HG02840 (cell line): ENCODE data around the gene DHRS9.

Source experiments
- ATAC-seq: cut with Tn5 transposase; IDR thresholded peaks from one replicate; pipeline ENCODE4 v1.9.1; 2021; ENCODE audit warnings: mild to moderate bottlenecking, moderate library complexity, moderate number of reproducible peaks; ENCODE audit not compliant: unreplicated experiment, low FRiP score

Gene DHRS9

DNA sequence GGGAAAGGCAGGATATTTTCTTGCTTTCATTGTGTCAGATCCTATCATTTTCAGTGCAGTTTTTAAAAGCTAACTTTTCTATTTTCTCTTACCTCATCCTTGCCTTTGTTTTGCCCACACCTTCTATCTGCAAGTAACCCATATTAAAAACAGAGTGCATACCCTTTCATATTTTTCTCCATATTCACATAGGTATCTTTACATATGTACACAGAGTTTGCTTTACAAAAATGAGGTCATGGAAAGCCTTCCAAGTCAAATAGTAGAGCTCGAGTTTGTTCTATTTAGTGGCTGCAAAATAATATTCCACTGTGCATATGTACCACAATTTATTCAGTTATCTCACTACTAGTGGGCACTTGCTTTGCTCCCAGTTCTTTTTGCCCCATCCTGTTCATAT, 3.9 kb upstream of the DHRS9 start:
- ATAC-seq, result no peak

DNA sequence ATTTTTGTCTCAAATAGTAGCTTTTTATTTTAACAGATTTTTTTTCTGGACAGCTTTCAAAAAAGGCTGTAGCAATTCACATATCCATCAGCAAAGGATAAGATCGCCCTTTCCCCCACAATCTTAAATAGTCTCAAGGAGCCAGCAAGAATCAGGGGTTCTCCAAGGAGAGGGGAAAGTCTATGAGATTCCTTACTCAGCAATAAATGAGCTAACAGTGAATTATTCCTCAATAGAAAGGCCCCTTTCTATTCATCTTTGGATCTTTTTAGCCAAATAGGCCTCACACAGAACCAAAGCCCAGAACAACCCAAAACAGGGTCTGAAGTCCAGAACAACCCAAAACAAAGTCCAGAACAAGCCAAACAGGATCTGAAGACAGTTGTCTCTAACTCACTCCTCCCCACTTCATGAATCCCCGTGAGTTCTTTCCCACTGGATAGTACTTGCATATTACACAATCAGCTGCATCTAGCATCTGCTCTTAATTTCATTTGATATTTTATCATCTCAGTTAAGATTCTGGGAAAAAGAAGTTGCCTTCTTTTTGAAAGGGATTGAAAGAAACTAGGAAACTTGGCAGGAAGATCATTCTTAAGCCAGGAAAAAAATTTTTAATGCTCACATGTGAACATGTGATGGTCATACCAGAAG, 3.4 kb upstream of the DHRS9 start:
- ATAC-seq, result no peak

DNA sequence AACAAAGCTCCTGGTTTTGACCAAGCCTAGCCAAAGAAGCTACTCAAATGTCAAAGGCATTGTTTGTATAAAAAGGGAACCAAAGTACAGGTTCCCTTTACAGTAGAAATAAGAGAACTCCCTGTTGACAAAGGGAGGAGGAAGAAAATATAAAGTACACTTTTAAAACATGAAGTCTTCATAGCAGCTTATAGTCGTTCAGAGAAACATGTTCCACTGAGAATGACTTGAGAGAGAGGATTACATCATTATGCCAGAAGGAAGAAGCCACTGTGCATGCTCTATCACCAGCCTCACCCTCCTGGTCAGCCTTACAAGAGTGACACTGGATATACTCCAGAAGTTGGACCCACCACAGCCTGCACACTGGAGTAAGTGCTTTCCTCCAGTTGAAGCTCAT, 2.5 kb upstream of the DHRS9 start:
- ATAC-seq, result no peak

DNA sequence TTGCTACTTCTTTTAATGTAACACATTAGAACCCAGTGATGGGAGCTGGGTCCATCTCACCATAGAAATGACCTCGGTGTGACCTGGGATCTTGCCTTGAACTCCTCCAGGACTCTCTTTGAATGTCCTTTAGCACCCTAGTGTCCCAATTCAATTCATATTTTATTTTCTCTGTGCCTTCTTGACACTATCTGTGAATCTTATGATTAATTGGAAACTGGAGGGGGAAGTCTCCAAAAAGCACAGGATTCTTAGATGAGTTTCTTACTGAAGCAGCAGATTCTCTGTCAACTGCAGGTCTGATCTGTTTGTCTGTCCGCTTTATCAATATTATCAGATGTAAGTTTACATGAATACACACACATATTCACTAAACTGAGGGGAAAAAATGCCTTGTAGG, 470 bp downstream of the DHRS9 start:
- no peak for ATAC-seq

DNA sequence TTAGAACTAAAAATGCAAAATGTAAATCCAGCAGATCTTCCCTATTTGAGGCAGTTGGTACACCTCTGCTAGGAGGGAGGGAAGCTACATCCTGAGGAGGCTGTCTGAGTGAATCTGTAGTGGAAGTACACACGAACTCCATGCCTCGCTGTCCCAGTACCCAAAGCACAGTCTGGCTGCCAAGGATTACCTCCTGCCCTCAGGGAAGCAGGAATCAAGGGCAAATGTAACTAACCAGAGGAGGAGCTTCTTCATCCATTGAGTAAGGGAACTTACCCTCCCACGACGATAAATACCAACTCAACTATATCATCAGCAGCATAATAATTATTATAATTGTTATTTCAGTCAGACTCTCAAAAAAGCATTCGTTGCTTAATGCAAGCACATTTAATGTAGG, 2.1 kb downstream of the DHRS9 start:
- ATAC-seq, result no peak

DNA sequence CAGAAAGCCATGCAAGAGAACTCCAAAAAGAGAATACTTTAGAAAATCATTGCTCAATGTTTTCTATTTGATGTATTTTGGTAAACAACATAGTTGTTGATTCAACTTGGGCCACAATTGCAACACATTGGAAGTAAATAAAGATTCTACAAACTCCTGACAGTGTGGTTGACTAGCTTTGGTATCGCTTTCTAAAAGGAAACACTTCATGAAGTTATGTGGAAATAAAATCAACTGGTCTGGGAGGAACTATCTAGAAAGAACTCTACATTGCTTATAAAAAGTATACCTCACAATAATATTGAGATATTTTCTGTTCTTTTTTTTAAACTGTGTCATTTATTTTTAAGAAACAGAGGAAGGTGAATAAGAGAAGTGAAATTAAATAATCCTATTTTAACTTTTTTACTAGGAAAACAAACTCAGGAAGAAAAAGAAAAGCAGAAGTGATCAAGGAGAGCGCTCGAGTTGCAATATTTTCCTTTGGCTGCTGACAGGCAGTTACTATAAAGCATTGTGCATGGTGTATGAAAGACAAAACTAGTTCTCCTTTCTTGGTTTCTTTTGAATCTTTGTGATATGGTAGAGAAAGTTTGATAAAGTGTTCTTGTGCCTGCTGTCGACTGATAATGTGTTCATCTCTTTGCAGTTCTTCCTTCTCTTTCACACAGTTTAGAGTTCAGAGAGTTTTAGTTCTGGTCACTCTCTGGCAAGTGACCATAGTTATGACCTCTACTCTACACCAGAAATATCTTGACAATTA, 3.0 kb downstream of the DHRS9 start:
- ATAC-seq, result peak; percentile 55

DNA sequence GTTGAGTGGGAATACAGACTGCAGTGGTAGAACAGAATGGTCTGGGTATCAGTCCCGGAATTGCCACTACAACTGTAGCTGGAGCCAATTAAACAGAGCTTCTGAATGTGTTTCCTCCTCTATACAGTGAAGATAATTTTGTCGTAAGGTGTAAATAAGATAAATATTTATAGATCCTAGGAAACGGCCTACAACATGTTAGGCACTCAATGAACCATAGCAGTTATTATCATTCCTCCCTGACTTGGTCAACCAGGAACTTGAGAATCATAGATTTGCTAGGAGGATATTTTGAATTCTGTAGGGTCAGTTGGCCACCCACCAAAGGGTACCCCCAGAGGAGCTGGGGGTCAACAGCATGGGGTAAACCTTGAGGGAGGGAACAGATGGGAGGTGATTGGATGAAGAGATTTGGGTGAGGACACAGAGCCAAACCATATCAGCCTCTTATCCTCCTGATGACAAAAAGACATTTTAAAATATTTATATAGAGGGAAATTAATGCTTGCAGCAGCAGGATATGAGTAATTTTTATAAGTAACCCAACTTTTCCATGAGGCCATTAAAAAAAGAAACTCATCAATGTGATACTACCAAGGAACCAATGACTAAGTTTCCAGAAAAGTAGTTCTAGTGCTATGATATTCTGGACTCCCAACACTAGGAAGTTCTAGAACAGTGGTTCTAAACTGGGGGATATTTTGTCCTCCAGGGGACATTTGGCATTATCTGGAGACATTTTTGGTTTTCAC, 4.0 kb downstream of the DHRS9 start:
- no peak for ATAC-seq

DNA sequence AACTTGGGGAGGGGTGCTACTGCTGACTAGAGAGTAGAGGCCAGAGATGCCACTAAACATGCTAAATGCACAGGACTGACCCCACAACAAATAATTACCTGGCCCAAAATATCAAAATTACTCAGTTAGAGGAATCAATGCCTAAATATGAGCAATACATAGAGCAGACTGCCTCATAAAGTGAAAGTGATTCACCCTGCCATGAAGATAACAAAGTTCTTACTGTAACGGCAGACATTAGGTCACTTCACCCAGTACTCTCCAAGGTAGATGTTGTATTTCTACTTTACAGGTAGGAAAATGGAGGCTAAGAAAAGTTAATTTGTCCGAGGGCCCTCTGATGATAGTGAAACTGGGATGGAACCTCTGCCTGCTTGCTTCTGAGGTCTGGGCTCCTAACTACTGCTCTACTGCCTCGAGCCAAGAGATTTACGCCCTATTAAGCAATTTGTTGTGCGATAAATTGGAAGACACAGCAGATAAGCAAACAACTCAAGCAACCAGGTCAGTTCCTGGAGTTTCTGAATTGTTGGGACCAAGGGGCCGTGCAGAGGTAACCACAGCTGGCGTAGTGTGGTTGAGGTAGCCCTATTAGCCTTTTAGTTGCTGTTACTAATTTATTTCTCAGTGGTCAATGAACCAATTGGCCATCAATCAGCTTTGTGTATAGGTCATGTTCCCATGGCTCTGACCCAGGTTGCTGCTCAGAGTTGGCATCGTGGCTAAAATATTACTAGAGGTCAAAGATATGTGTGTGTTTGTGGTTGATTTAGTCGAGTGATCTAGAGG, 4.8 kb downstream of the DHRS9 start:
- no peak for ATAC-seq

DNA sequence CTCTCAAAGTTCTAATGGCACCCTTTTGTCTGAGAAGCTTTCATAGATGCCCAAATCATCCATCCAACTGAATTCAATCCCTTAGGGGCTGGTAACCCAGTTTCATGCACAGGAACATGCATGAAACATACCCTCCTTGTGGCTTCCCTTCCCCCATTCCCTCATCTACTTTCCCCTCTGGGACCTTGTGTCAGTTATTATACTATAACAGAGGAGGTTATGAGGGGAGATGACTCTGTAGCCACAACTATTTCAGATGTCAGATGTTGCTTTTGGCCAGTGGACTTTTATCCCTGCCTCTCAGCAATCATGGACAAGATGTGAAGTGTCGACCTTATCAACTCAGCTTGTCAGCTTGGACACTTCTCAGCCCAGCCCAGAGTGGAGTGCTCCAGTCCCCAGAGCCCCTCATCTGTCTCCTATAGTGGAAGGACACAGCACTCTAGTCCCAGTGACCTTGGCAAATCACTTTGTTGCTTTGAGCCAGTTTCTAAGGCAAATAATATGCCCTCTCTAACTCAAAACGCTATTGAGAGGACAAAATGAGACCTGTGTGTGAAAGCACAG, 8.4 kb downstream of the DHRS9 start:
- no peak for ATAC-seq

DNA sequence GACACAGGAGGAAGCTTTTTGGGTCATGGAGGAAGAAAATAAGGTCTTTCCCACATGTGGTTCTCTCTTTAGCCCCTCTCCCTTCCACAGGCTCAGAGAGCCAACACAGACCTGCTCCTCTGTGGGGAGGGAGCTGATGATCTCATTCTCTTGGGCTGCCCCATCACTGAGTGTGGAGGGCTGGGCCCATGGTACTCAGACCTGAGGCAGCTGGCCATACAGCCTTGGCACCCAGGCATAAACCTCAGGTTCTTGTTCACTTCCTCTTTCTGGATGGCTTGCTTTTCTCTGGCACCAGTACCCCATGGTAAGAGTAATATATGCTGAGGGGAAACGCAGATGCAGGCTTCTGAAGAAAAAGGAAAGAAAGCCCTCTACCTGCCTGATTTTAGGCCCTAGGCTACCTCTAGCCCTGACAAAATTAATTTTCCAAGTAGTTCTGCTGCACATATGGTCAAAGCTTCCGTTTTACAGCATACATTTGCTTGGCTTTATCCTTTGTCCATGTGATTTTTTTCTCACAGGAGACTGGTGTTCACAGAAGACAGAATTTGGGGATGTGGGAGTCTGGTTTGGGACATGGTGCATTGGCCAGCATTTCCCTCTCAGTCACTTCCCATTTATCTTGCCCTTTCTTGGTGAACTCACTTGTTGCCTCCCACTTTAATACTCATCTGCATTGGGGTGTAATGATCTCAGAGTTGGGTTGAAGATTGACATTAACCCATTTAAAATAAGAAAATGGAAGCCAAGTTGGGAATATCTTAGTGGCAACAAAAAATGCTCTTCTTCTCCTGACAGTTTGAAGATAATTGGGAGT, 11.1 kb downstream of the DHRS9 start:
- no peak for ATAC-seq

DNA sequence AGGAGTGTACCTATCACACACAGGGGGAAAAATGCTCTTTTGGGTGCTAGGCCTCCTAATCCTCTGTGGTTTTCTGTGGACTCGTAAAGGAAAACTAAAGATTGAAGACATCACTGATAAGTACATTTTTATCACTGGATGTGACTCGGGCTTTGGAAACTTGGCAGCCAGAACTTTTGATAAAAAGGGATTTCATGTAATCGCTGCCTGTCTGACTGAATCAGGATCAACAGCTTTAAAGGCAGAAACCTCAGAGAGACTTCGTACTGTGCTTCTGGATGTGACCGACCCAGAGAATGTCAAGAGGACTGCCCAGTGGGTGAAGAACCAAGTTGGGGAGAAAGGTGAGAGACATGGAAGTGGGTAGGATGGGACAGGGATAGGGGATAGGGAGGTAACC, 12.2 kb downstream of the DHRS9 start:
- no peak for ATAC-seq

DNA sequence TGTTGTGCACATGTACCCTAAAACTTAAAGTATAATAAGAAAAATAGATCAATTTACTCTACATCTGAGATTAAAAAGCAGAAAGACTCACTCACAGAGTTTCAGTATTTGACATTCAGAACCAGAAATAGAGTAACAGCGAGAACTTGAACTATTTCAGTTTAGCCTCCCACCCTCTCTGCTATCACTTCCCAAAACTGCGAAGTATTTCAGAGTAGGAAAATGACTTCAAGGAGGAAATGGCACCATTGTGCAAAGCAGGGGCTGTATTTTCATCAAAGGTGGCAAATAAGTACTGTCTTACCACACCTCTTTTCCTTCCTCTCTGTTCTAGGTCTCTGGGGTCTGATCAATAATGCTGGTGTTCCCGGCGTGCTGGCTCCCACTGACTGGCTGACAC, 13.6 kb downstream of the DHRS9 start:
- ATAC-seq, result peak; percentile 50

DNA sequence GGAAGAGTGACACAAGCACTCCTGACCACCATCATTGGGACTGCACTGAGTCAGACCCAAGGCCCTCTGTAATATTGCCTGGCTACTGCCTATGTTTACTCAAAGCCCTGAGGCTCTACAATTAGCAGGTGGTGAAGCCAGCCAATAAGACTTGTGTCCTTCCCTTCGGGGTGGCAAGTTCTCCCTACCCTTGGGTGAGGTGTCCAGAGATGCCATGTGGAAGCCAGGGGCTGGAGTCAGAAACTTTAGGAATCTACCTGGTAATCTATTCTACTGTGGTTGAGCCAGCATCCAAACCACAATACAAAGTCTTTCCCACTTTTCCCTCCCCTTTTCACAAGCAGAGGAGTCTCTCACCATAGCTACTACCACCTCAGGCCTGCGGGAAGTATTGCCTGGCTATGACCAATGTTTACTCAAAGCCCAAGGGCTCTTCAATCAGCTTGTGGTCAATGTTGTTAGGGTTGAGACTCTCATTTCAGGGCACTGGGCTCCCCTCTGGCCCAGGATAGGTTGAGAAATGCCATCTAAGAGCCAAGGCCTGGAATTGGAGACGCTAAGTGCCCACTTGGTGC, 17.6 kb downstream of the DHRS9 start:
- no peak for ATAC-seq

DNA sequence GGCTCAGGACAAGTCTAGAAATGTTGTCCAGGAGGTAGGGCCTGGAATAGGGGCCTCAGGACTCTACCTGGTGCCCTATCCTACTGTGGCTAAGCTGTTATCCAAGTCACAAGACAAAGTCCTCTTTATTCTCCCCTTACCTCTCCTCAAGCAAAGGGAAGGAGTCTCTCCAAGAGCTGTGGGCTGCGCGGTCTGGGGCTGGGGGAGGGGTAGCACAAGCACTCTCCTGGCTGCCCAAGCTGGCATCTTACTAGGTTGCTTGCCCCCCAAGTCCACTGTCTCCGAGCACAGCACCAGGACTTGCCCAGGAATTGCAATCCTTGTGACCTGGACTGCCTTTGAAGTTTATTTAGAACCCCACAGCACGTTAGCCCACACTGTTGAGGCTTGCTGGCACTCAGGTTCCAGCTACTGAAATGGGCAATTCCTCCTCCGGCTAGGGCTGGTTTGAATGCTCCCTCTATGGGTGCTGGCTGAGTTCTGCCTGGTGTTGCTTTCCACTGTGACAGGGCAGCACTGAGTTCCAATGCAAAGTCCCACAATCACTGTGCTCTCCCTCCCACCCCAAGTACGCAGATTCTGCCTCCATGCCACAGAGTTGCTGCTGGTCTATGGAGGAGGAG, 18.5 kb downstream of the DHRS9 start:
- ATAC-seq, result no peak

DNA sequence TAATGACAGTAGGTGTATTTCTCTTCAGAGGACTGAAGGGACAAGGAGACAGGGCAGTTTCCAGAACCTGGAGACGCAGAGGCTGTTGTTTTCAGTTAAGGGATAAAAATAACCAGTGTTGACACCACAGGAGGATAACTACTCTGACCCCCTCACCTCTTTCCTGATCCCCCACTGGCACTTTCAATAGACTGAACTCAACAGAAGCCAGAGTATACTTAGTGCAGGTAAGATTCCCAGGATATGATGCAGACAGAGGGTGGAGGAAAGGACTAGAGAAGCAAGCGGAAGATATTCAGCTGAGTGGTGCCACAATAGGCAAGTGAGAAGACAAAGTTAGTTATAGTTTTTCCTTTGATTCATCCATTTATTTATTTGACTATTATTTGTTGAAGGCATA, 19.8 kb downstream of the DHRS9 start:
- ATAC-seq, result no peak

DNA sequence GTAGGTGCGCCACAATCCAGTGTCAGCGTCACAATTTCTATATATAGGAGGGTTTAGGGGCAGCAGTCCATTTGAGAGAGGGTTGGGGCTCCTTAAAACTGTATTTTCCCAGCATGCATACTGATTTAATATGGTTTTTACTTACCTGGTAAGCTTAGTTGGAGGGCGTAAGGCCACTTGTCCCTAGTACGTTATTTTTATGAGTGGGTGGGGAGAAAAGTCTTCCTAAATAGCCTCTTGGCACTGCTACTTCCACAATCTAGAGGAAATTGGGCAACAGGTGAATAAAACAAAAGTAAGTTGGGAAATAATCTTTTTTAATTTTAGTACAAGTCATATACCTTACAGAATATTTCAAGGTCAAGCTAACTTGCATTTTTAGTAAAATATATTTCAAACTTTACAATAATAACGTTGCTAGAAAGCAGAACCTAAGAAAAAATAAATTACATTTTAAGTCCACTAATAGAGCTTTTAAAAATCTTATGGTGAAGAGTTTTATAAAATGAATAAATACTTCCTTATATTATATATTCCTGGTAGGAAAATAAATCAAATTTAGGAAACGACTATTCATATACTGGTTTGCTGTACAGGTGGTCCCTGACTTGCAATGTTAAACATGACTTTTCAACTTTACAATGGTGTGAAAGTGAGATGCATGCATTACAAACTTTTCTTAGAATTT, 20.9 kb downstream of the DHRS9 start:
- ATAC-seq, result no peak

DNA sequence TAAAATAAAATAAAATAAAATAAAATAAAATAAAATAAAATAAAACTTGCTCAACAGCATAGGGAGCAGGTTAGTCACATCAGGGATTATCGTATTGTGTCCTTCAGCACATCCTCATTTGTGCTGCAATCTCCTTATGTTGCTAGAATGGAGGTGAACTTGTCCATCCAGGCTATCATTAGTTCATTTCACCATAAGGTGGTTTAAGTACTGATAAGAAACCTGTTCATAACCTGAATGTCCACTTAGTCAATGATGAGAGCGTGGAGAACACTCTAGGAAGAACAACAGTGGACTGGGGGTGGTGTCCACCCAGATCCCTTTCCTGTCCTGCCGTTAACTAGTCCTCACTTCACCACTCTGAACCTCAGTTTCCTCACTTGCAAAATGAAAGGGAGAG, 21.9 kb downstream of the DHRS9 start:
- no peak for ATAC-seq

DNA sequence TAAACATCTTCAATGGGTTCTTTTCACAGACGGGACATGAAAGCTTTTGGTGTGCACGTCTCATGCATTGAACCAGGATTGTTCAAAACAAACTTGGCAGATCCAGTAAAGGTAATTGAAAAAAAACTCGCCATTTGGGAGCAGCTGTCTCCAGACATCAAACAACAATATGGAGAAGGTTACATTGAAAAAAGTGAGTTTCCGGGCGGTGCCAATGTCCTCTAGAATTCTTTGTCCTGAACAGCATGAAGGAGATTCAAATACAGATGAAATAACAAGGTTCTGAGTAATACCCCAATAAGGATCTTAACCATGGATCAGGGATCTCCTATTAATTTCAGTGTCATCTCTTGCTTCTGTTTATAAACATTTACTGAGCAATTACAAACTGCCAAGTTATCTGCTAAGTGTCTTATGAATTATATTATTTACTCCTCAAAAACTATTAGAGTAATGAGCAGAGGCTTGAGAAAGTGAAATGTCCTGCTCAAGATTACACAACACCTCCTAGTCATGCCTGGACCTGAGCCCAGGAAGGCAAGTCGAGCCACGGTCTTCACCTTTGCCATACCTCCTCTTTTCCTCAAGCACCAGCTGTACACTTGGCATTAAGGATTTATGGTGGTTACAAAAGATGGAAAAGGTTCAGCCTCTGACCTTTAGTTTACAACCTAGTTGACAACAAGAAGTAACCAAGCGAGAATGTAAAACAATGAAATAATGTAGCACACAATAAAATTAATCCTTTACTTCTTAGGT, 22.6 kb downstream of the DHRS9 start:
- ATAC-seq, result no peak
